ENCODE measurements around the gene B3GNT8. TPM values are rescaled to one million over a fixed set of nuclear protein-coding genes. Genes with fewer than 3 reads are reported as not detected.
A peak's percentile ranks its signal among the peaks of the same experiment; 100 is the strongest.

Gene B3GNT8
- total and polyA plus RNA-seq, 2 of the 8 experiments (the other 6 are each of a cell fraction or from before 2014, with no cell fraction given): 0.67 to 0.86 TPM

GRCh38 chr19:41397086-41398049 is 29.8 kb downstream of the B3GNT8 start, which contains the start of the genes BCKDHA and EXOSC5:
TSS of gene BCKDHA (plus strand) at chr19:41397818. CDS start at chr19:41397828, 10 bp downstream.
TSS of gene EXOSC5 (minus strand) at chr19:41397359. CDS start at chr19:41397328, 31 bp downstream.
- Histone ChIP-seq H2BK5ac (ENCODE audit: low read depth, low read length) (peak within 1 kb of the TSS; percentile 95), H2AFZ (ENCODE audit: low read length) (peak within 1 kb of the TSS; percentile 82), H3K18ac (ENCODE audit: extremely low read depth, low read length) (peak within 1 kb of the TSS; percentile 73; the same call in 1 of the 2 replicates), H4K20me1 (replicated peaks in 1 of 2; ENCODE audit: control insufficient read depth in 1 of 2, insufficient read depth in 2 of 2, low read length in 2 of 2) (no peaks in the 10 kb centered on the region), H2AK5ac (ENCODE audit: low read depth, low read length) (no peak within 1 kb of the TSS; the same call in 1 of the 2 replicates), H3K4me3 (ENCODE audit: extremely low read depth in 1 of 4, insufficient read depth in 2 of 4, low read depth in 3 of 4, low read length in 4 of 4) (peak within 1 kb of the TSS; percentile 85 to 99 (median 98)), H3K4ac (replicated peaks; ENCODE audit: insufficient read length, low read depth, low read length) (peak within 1 kb of the TSS; percentile 17), H2BK120ac (replicated peaks; ENCODE audit: low read depth, low read length) (no peak within 1 kb of the TSS), H3K4me2 (ENCODE audit: insufficient read depth in 1 of 2, low read depth in 2 of 2, low read length in 2 of 2) (peak within 1 kb of the TSS; percentile 90 to 92), H3K23ac (ENCODE audit: insufficient read length) (no peak within 1 kb of the TSS), H4K8ac (ENCODE audit: extremely low read depth, insufficient read depth, low read length) (no peak within 1 kb of the TSS), H4K91ac (replicated peaks; ENCODE audit: insufficient read length, low read length) (no peak within 1 kb of the TSS), H3K23me2 (ENCODE audit: low read depth, low read length) (peaks cover 4% of the 10 kb centered on the region), H2BK12ac (ENCODE audit: low read depth, low read length) (no peak within 1 kb of the TSS), H3K9ac (replicated peaks in 1 of 4; ENCODE audit: extremely low read depth in 1 of 4, low read depth in 3 of 4, low read length in 3 of 4) (peak within 1 kb of the TSS; percentile 84 to 96 (median 89)), H3K79me1 (ENCODE audit: low read depth, low read length) (peaks cover 10% of the 10 kb centered on the region; the same call in 1 of the 2 replicates), H3K36me3 (ENCODE audit: control insufficient read depth in 2 of 4, insufficient read depth in 4 of 4, low read length in 3 of 4) (no peaks in the 10 kb centered on the region), H3K56ac (replicated peaks; ENCODE audit: insufficient read length, low read depth, low read length) (no peak within 1 kb of the TSS), H3K79me2 (ENCODE audit: control insufficient read depth in 1 of 2, insufficient read depth in 2 of 2, low read length in 2 of 2) (peaks cover 0 to 33% of the 10 kb centered on the region in 2 experiments; a peak in 2 of 4 replicates), H4K5ac (ENCODE audit: insufficient read length, low read depth, low read length) (no peak within 1 kb of the TSS), H2BK20ac (ENCODE audit: low read length) (no peak within 1 kb of the TSS), H3K27ac (ENCODE audit: low read depth, low read length) (peak within 1 kb of the TSS; percentile 96), H3K4me1 (replicated peaks in 1 of 4; ENCODE audit: control insufficient read depth in 3 of 4, insufficient read depth in 4 of 4, low read length in 3 of 4) (peaks cover 0 to 5% (median 0%) of the 10 kb centered on the region in 4 experiments; a peak in 5 of 7 replicates), H2BK15ac (ENCODE audit: low read length) (no peak within 1 kb of the TSS), H3K14ac (ENCODE audit: insufficient read length) (no peak within 1 kb of the TSS), H3K9me3 (ENCODE audit: insufficient read depth in 2 of 2, low read depth in 1 of 2, low read length in 1 of 2) (no peaks in the 10 kb centered on the region), H3K27me3 (replicated peaks in 1 of 4; ENCODE audit: control insufficient read depth in 3 of 4, extremely low read depth in 1 of 4, insufficient read depth in 3 of 4, low read length in 3 of 4) (no peaks in the 10 kb centered on the region)
- FAIRE-seq (peak; percentile 52), DNase-seq (ENCODE audit: low read depth in 1 of 2, low spot score in 2 of 2) (peak; percentile 96 to 98)
- POLR2A ChIA-PET (ENCODE audit: partially characterized antibody): interaction anchor here (1.1 to 2.5 kb wide), 4 partner anchors 11 to 42 kb away, joined by 3 to 10 read pairs (median 8); partner anchors contain the start of genes B3GNT8 and DMAC2
- WGBS, 2 experiments (ENCODE audit: extremely low coverage in 1 of 2, insufficient coverage in 1 of 2, insufficient read length in 1 of 2, insufficient replicate concordance in 2 of 2, low coverage in 1 of 2, low lambda C conversion rate in 2 of 2, missing lambda C conversion rate in 1 of 2): 2% methylated on average over 50 of the region's 50 CpGs; no CpG with 5 or more reads in 1 of the 2 experiments
- CTCF ChIA-PET (ENCODE audit: partially characterized antibody): no interaction called here
- TF ChIP-seq CREB1 (IDR thresholded peaks at IDR 0.05) (peak; percentile 33; the same call in 1 of the 2 replicates), FOSL1 (IDR thresholded peaks at IDR 0.05; ENCODE audit: insufficient read depth, low read depth, low read length) (peak; percentile 58; the same call in 1 of the 2 replicates), SP2 (IDR thresholded peaks at IDR 0.05; ENCODE audit: low read length) (no peak), SP4 (IDR thresholded peaks at IDR 0.05; ENCODE audit: low read length) (peak; percentile 99), YY1 (IDR thresholded peaks at IDR 0.05; ENCODE audit: low read depth, low read length) (peak; percentile 94), POU5F1 (IDR thresholded peaks at IDR 0.05; ENCODE audit: low read depth, low read length) (no peak), RBBP5 (IDR thresholded peaks at IDR 0.05; ENCODE audit: borderline replicate concordance, low read depth, low read length) (peak; percentile 78; the same call in 1 of the 2 replicates)

Measured in H1 (cell line).